Stimulated activated CD4-positive, alpha-beta T cell treated with anti-CD3 and anti-CD28 coated beads, Interleukin-4, amount 100 ng/mL, for 4 hours (primary cell): Measurements from ENCODE around the gene MTF1.
A peak's percentile ranks its signal among the peaks of the same experiment; 100 is the strongest.
"Not testable (repeated sequence)": the region's sequence is repeated elsewhere in the genome, so short reads cannot be mapped to it uniquely, and the experiment has no call there.

ENCODE experiments used
- DNase-seq, 2 experiments: peaks; one replicate each; pipeline ENCODE4 v3.0.0-alpha.2; 2020

MTF1 gene

DNA sequence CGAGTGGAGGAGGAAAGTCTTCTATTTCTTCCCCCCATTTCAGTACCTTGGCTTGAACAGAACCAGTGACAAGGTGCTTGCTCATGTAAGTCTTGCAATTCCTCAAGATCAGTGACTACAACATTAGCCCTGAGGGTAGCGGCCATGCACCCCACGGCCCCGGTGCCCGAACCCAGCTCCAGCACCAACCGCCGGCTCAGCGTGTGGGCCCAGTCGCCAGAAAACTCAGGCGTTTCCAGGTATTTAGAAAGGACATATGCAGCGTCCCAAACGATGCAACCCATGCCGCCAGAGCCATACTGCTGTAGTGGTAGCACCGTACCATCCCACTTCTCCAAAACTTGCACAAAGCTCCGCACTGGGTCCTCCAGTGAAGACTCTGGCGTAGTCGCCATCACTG, 76.9 kb downstream of the MTF1 start:
- no peak for DNase-seq

DNA sequence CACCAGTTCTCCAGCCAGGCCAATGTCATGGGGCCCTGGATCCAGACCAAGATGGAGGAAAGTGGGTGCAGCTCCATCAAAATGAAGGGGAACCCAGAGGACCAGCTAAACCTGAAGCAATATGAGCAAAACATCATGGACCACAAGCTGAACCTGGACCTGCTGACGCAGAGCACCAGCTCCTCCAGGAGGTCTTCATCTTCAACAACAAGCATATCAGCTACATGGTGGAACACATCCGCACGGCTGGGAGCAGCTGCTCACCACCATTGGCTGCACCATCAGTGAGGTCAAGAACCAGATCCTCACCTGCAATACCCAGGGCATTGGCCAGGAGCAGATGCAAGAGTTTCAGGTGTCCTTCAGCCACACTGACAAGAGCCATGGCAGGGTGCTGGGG, 80.7 kb downstream of the MTF1 start:
- no peak for DNase-seq

DNA sequence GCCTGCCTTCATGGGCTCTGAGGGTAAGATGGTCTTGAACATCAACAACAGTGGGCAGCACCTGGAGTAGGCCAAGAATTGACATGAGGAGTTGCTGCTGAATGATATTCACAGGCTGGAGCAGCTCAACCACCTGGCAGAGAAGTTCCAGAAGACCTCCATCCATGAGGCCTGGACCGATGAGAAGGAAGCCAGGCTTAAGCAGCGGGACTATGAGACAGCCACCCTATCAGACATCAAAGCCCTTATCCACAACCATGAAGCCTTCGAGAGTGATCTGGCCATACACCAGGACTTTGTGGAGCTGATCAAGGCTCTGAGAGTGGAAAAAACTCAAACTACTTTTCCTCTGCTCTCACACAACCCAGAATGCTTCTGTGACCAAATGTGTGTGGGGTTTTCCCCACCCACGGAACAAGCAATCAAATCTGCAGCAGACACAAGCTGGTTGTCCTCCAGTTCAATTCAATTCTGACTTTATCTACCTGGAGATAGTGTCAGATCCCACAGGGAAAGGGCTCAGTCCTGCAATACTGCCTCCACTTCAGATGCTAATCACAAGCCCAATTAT, 82.4 kb downstream of the MTF1 start:
- peak in 1 of 2 experiments; percentile 45 for DNase-seq

DNA sequence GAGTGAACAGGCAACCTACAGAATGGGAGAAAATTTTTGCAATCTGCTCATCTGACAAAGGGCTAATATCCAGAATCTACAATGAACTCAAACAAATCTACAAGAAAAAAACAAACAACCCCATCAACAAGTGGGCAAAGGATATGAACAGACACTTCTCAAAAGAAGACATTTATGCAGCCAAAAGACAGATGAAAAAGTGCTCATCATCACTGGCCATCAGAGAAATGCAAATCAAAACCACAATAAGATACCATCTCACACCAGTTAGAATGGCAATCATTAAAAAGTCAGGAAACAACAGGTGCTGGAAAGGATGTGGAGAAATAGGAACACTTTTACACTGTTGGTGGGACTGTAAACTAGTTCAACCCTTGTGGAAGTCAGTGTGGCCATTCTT, 88.0 kb downstream of the MTF1 start:
- not testable (repeated sequence) for DNase-seq

DNA sequence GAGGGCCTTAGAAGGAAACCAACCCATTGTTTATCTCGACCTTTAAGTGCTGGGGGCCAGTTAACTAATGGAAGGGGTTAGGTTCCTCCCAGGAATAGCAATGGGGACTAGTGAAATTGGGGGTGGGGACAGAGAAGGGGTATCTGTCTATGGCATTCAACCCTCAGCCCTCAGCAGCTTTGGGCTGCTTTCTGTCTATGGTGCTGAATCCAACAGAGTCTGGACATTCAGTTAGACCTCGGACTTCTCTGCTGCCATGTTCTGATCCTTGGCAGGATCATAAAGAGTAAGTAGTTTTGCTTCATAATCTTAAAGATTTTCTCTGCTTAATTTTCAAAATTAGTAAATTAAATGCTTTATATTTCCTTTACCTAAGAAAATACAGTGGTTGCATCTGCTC, 91.9 kb downstream of the MTF1 start:
- DNase-seq, result no peak

DNA sequence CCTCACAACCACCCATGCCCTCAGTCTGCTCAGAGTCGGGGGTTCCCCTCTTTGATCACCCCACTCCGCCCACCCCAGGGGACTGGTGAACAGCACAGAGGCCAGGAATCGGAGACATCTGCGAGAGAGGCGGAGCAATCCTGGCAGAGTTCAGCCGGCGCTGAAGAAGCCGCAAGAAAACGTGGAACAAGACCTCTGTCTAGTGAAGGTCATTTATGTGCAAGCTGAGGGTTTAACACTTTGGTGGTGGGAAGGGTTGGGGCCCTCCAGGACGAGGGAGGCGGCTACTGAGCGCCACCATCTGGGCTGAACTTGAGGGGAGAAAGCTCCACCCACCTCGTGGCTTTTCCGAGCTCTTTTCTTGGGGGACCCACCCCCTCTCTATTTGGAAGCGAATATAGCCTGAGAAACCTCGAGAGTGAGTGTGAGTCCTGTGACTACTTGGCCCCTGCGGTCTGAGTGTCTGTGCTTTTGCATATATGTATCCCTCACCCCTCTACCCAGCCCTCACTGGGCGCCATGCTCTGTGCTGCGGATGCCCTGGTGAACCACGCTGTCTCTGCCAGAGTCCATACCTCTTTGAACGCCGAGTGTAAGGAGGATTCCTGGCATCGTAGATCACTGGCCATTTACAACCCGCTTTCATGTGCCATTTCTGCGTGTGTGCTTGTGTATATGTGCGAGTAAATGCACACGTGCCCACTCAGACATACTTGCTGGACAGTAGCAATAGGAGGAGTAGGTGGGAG, 93.3 kb downstream of the MTF1 start:
- DNase-seq, result peak in 1 of 2 experiments; percentile 48

DNA sequence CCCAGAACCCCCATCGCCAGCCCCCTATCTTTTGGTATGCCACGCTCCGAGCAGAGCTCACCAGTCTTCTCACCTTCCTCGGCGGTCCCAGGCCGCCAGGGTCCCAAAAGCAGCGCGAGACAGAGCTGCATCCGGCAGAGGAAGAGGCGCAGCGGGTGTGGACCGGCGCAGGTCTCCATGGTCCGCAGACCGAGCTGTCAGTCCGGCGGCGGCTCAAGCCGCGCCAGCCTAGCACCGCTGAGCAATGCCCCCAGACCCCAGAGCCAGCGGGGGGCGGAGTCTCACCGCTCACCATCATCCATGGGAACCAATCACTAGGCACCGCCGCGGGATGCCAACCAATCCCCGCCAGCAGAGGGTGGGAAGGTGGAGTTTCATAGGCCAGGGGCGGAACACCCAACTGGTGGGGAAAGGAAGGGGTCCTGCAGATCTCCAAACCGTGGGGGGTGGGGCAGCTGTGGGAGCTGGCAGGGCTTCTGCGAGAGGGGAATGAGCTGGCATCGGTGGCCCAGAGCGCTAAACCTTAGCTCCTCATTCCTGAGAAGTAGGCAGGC, 94.4 kb downstream of the MTF1 start, which contains the start of gene EPHA10:
Gene EPHA10 (minus strand): TSS at position 233 of the 554 bp plus-strand sequence. CDS start 54 bp downstream, at position 179.
- DNase-seq, result no peak

DNA sequence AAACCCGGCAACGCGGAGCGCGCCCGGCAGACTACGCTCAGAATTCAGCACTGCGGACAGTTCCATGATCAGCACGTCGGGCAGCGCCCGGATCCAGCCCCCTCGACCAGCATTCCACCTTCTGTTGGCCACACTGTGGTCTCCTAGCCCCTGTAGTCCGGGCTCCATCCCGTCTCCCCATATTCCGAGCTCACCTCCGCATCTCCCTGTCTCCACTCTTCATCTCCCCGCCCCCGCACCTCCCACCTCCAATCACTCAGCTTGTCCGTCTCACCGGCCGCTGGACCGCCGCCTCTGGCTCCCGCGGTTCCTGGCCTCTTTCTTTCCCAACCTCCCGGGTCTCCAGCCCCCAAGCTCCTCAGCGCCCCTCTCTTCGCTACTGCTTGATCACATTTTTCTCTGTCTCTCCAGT, 95.0 kb downstream of the MTF1 start:
- no peak for DNase-seq

DNA sequence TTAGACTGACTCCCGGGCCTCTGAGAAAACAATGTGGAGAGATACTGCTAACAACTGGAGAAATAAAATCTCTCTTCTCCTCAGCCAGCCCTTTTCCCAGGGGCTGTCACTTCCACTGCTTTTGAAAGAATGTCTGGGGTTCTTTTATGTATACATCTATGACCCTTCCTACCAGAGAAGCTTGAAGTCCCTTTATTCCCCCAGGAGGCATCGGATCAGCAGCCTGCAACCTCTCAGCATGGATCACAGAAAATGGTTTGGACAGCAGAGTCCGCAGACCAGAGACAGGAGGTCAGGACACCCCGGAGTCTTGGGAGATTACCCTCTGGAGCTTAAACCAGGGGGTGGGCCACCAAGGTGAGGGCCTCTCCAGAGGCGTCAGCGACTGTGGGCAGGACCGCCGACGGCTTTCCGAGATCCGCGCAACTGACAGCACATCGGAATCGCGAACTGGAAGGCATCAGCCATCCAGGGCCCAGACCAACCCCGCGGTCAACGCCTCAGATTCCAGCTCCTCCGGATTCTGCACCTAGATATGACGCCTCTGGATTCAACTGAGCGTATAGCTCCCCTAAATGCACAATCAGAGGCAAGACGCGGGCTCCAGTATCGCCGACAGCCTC, 95.5 kb downstream of the MTF1 start:
- DNase-seq, result no peak

DNA sequence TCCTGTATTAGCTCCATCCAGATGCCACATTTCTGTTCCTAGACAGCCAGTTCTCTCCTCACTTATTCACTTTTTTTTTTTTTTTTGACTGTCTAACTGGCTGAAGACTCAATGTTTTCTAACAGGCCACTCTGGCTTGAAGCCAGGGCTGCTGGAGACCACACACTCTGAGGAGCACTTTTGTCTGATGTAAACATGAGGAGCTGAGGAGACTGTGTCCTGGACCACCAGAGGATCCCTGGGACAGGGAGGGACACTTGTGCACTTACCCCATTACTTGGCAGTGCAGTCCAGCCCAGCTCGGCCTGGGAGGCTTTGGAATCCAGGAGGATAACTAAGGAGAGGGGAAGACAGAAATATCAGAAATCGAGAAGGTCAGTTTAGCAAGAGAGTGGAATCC, 96.9 kb downstream of the MTF1 start:
- no peak for DNase-seq

DNA sequence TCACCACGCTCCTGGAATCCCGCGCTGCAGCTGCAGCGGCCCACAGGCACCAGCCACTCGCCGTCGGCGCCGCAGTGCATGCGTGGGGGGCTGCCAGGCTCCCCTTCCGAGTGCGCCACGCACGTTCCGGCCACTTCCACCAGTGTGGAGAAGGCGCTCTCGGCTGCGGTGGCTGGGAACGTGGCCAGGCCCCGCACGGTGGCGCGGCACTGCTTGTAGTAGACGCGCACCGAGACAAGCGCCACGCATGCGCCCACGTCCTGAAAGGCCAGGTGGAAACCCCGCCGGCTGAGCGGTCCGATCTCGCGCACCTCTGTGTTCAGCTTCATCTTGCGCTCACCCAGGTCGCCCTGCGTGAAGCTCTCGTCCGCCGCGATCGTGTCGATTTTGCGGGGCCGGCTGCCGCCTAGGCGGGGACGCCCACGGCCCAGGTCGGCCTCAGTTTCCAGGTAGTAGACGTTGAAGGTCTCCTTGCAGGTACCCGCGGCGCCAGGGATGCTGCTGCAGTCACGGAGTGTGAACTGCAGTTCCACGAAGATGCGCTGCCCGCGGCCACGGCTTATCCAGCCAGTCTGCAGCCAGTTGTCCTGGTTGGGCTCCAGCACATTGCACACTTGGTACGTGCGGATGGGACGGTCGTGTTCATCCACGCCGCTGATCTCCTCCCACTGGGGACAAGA, 97.8 kb downstream of the MTF1 start:
- DNase-seq, result no peak
